Activated T-cell treated with anti-CD3 and anti-CD28 coated beads, Interleukin-2, amount 50 U/mL, for 24 hours (primary cell): ENCODE results near the gene RFC3.

Source experiments
- DNase-seq: peaks from one replicate; pipeline ENCODE4 v3.0.0-alpha.2; 2020
- H3K27ac Mint-ChIP-seq: 2 replicates; pipeline ENCODE4 v1.8.0; 2020; ENCODE audit warnings: mild to moderate bottlenecking, mixed read lengths
- H3K27me3 Mint-ChIP-seq: 2 replicates; pipeline ENCODE4 v1.8.0; 2020; ENCODE audit warnings: mixed read lengths
- H3K36me3 Mint-ChIP-seq: 2 replicates; pipeline ENCODE4 v1.8.0; 2020; ENCODE audit warnings: low read depth, mixed read lengths
- H3K4me1 Mint-ChIP-seq: 2 replicates; pipeline ENCODE4 v1.8.0; 2020; ENCODE audit warnings: low read depth, mixed read lengths
- H3K4me3 Mint-ChIP-seq: 2 replicates; pipeline ENCODE4 v1.8.0; 2020; ENCODE audit warnings: mild to moderate bottlenecking, moderate library complexity, mixed read lengths
- H3K9me3 Mint-ChIP-seq: 2 replicates; pipeline ENCODE4 v1.8.0; 2020; ENCODE audit warnings: mixed read lengths

The RFC3 gene

DNA sequence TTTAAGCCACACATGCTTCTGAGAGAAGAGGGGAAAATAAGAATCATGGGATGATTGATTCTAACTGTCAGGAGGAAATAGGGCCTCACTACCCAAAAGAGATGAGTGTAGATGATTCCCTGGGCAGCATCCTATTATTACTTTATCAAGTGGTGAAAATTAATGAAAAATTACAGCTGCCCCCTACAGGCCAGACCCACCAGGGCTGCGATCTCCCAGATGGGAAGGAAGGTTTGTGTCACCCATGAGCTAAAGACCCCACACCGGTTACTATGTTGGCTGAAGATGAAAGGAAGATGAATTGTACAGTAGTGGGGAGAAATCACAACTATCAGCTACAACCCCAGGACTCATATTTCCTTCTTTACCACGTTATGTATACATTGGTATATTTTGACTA, 49.5 kb downstream of the RFC3 start:
- no peaks in the 10 kb centered on the region for H3K4me1 Mint-ChIP-seq
- H3K36me3 Mint-ChIP-seq = peaks cover 4% of the 10 kb centered on the region
- no peak overlapping the region for H3K27ac Mint-ChIP-seq
- H3K9me3 Mint-ChIP-seq = no peaks in the 10 kb centered on the region
- no peaks in the 10 kb centered on the region for H3K27me3 Mint-ChIP-seq
- no peak for DNase-seq
- H3K4me3 Mint-ChIP-seq = no peak overlapping the region

DNA sequence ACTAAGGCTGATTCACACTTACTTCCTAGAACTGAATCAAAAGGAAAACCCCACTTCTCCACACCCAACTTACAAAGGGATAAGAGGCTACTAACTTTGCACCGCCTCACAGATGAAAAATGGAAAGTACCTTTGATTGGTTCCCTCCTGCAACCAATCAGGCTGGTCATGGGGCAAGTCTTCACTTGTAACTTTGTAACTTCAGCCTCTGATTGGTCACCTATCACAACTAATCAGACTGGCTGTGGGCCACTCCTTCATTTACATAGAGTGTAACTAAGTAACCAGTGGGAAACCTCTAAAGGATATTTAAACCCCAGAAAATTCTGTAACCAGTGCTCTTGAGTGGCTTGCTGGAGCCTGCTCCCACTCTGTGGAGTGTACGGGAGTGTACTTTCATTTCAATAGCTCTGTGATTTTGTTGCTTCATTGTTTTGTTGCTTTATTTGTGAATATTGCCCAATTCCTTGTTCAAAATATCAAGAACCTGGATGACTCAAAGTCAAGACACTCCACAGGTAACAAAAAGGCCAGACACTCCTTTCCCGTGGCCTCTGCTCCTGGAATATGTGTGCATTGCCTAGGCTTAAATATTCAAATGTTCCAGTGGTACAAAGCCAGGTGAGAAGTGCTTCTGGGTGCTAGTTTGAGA, 50.5 kb downstream of the RFC3 start:
- no peak for DNase-seq
- Mint-ChIP-seq H3K27ac (no peak overlapping the region), H3K4me3 (no peak overlapping the region), H3K4me1 (no peaks in the 10 kb centered on the region), H3K36me3 (peaks cover 4% of the 10 kb centered on the region), H3K27me3 (no peaks in the 10 kb centered on the region), H3K9me3 (no peaks in the 10 kb centered on the region)

DNA sequence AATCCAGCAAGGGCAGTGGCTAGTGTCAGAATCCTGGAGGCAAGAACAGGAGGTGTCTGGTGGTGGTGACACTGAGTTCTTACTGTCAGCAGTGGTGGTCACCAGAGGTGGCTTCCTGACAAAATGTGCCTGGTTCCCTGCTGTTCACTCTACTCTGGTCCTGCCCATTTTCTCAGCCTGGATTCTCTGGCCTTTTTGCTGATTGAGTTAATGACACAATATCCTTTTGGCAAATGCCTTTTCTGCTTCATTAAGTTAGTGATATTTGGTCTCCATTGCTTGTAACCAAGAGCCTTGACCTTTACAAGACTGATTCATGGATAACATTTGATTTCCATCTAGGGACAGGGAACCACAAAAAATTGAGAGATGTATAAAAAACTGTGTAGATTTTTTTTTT, 51.1 kb downstream of the RFC3 start:
- H3K27ac Mint-ChIP-seq = no peak overlapping the region
- no peaks in the 10 kb centered on the region for H3K27me3 Mint-ChIP-seq
- peaks cover 4% of the 10 kb centered on the region for H3K36me3 Mint-ChIP-seq
- H3K9me3 Mint-ChIP-seq = no peaks in the 10 kb centered on the region
- no peak overlapping the region for H3K4me3 Mint-ChIP-seq
- no peak for DNase-seq
- H3K4me1 Mint-ChIP-seq = no peaks in the 10 kb centered on the region

DNA sequence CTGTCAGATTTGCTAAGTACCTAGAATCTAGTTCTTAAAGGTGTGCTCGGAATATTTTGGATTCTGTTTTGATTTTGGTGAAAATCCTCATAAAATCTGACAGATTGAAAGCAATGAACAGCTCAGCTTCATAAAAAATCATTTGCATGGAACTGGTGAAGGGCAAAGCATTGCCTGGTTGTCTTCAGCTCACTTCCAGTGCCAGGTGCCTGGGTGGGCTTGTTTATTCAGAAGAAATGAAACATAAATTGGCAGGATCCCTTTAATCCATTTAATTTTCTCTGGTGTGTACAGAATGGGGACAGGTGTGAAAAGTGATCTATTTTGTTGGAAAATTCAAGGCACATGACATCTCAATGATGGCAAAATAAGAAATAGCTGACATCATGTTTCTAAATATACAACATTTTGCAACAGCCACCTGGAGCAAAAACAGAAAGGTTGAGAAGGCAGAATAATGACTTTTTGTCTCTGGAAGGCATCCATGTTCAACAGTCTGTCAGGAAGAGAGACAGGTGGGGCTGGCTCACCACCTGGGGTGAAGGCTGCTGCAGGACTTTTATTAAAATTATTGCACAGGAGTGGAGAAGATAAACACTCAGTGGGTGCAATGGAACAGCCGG, 52.2 kb downstream of the RFC3 start:
- no peaks in the 10 kb centered on the region for H3K9me3 Mint-ChIP-seq
- H3K4me3 Mint-ChIP-seq = no peak overlapping the region
- H3K27ac Mint-ChIP-seq = no peak overlapping the region
- no peak for DNase-seq
- H3K27me3 Mint-ChIP-seq = no peaks in the 10 kb centered on the region
- no peaks in the 10 kb centered on the region for H3K4me1 Mint-ChIP-seq
- H3K36me3 Mint-ChIP-seq = peaks cover 4% of the 10 kb centered on the region

DNA sequence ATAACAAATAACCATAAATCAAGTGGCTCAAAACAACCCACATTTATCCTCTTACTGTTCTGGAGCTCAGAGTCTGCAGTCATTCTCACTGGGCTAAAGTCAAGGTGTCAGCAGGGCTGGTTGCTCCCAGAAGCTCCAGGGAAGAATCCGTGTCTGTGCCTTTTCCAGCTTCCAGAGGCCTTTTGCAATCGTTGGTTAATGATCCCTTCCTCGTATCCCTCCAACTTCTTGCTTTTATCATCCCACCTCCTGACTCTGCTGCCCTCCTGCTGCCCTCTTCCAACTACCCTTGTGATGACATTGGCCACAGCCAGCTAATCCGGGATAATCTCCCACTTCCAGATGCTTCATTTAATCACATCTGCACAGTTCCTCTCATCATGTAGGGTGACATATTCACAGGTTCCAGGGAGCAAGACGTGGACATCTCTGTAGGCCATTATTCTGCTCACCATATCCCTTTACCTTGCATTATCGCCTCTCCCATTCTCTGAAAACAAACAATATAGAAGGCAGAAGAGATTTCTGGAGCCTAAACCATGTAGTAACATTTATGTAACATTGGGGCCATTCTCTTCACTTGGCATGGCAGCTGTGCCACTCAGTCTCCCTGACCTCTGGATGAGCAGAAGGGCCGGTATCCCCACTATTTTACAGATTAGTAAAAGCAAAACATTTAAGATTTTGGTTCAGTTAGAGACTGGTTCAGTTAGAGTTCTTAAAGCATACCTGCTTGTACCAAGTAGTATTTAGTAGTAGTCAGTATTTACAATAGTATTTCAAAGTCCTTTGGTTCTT, 53.5 kb downstream of the RFC3 start:
- no peaks in the 10 kb centered on the region for H3K9me3 Mint-ChIP-seq

DNA sequence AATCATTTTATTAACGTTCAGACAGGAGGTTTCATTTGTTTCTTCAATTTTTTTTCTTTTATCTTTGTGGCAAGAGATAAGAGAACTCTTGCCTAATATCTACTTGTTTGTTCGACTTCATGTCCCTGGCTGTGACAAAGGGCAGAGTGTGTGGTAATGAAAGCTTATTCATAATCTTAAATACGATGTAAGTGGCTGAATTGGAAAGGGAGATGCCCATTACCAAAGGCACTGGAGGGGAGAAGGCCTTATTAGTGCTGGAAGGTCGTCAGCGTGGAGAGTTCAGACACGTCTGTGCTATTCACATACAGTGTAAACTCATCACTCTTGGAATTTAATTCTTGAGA, 54.0 kb downstream of the RFC3 start:
- H3K9me3 Mint-ChIP-seq = no peaks in the 10 kb centered on the region

More for the DNA sequence above, 53.5 kb downstream of the RFC3 start:
- no peaks in the 10 kb centered on the region for H3K4me1 Mint-ChIP-seq
- H3K36me3 Mint-ChIP-seq = peaks cover 4% of the 10 kb centered on the region
- H3K4me3 Mint-ChIP-seq = no peak overlapping the region
- no peak for DNase-seq
- no peaks in the 10 kb centered on the region for H3K27me3 Mint-ChIP-seq
- H3K27ac Mint-ChIP-seq = no peak overlapping the region

DNA sequence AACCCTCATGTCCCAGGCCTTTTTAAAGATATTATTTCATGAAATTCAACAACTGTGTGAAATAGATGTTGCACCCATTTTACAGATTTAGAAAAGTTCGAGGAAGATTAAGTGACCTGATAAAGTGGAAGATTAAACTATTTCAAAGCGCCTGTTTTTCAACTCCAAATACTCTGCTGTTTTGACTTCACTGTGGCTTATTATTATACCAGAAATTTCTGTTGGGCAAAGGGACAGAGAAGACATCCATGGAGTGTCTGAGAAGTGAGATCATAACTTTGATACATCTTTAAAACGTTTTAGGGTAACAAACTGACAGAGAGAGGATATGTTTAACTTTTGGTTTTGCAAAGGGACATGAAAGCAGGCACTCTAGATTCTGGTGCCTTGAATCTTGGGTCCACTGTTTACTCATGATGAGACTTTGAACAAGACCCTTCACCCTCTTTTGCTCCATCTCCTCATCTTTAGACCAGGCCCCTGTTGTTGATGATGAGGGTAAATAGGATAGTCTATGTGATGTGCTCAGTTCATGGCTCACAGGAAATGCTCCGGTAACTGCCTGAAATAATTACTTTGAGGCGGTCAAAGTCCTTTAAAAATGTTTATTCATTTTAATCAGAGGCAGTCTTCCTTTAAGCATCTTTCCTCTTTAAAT, 55.4 kb downstream of the RFC3 start:
- H3K27me3 Mint-ChIP-seq = no peaks in the 10 kb centered on the region
- H3K36me3 Mint-ChIP-seq = no peaks in the 10 kb centered on the region
- H3K4me3 Mint-ChIP-seq = no peak overlapping the region
- no peaks in the 10 kb centered on the region for H3K4me1 Mint-ChIP-seq
- no peak overlapping the region for H3K27ac Mint-ChIP-seq
- no peak for DNase-seq
- no peaks in the 10 kb centered on the region for H3K9me3 Mint-ChIP-seq

More for the DNA sequence above, 54.0 kb downstream of the RFC3 start:
- Mint-ChIP-seq H3K27me3 (no peaks in the 10 kb centered on the region), H3K4me1 (no peaks in the 10 kb centered on the region), H3K4me3 (no peak overlapping the region), H3K36me3 (peaks cover 4% of the 10 kb centered on the region), H3K27ac (no peak overlapping the region)
- DNase-seq = no peak

DNA sequence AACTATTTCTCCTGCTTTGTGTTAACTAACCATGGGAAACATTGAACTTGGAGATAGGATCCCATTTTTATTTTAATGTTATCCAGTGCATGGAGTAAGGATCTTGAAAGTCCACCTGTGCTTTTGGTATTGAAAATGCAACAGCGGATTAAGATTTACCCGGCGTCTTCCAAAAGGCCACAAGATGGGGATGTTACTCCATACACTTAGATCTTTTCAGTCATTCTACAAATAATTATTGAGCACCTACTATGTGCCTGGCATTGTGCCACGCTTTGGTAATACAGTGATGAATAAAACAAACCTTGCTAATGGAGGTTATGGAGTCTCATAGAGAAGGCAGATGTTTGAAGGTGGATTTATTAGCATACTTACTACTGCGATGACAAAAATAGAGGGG, 56.9 kb downstream of the RFC3 start:
- Mint-ChIP-seq H3K27me3 (no peaks in the 10 kb centered on the region), H3K4me1 (no peaks in the 10 kb centered on the region), H3K4me3 (no peak overlapping the region), H3K9me3 (no peaks in the 10 kb centered on the region), H3K27ac (no peak overlapping the region), H3K36me3 (no peaks in the 10 kb centered on the region)
- DNase-seq = no peak

DNA sequence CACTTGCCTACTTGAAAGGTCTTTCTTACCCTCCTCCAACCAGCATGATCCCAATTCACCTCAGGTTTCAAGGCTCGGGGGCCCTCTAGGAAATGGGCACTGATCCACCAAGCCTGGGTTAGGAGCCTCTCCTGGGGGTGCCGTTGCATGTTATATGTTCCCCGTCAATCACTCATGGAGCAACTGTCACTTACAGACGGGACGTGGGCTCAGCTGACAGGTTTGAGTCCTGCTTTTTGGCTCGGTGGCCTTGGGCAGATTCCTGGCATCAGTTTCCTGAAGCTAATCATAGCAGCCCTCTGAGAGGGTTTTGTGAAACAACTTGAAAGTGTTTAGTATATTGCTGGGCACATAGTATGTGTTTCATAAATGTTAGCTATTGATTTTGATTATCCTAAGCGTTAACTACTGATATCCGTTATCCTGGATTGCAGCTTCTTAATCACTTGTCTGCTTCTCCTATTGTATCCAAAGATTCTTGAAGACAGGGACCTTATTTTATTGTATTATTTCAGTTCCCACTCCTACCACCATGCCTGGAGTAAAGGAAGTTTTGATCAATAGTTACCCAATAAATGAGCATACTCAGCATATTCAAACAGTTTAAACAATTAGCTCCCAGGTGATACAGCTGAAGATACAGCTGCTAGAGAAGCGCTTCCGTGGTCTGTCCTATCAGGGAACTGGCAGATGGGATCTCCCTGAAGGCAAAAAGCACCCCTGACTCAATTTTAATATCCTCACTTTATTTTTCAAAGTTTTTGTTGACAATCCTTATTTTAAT, 57.9 kb downstream of the RFC3 start:
- no peaks in the 10 kb centered on the region for H3K9me3 Mint-ChIP-seq
- no peaks in the 10 kb centered on the region for H3K4me1 Mint-ChIP-seq
- no peaks in the 10 kb centered on the region for H3K27me3 Mint-ChIP-seq
- no peak overlapping the region for H3K27ac Mint-ChIP-seq
- no peaks in the 10 kb centered on the region for H3K36me3 Mint-ChIP-seq
- no peak for DNase-seq
- no peak overlapping the region for H3K4me3 Mint-ChIP-seq

DNA sequence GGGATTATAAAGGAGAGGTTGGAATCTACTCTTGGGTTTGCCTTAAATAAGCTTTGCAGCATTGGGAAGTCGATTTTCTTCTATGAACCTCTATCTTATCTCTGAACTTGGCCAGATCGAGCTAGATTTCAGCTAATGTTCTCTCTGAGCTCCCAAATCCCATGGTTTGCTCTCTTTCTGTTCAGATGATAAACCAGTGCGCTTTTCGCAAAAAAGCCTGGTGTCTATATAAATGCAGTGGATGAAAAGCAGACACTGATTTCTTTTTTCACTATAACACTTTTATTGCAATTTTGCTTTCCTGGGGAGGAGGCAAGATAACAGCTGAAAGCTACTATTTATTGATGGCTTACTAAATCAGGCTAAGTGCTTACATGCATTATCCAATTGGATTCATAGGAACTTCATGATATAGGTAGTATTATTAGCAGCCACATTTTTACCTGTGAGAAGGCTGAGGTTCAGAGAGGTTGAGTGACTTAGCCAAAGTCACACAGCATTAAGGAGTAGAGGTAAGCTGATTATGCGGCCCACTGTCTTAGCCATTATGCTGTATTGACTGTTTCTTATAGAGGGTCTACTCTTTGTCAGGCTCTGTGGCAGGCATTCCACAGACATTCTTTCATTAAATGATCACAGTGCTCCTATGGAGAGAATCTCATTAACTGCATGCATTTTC, 58.9 kb downstream of the RFC3 start:
- Mint-ChIP-seq H3K9me3 (no peaks in the 10 kb centered on the region), H3K4me3 (no peak overlapping the region), H3K27me3 (no peaks in the 10 kb centered on the region), H3K4me1 (no peaks in the 10 kb centered on the region), H3K27ac (no peak overlapping the region), H3K36me3 (no peaks in the 10 kb centered on the region)
- DNase-seq = no peak

DNA sequence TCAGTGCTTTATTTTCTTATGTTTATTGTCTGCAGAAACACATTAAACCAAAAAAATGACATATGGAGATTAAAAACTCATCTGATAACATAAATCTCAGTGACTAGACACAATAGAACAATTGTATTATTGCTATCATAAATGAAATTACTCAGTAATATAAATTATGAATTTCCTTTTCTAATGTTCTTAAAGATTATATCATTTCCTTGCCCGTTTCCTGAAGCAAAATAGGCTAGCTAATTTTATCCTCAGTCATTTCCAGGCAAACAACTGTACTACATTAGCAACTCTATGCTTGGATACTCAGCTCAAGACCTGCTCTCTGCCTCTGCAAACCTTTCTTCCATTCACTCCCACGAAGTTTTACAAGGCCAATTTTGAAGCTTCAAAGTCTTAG, 61.2 kb downstream of the RFC3 start:
- H3K27me3 Mint-ChIP-seq = no peaks in the 10 kb centered on the region
- no peak overlapping the region for H3K4me3 Mint-ChIP-seq
- no peak overlapping the region for H3K27ac Mint-ChIP-seq
- no peak for DNase-seq
- H3K36me3 Mint-ChIP-seq = peaks cover 9% of the 10 kb centered on the region
- no peaks in the 10 kb centered on the region for H3K4me1 Mint-ChIP-seq
- H3K9me3 Mint-ChIP-seq = no peaks in the 10 kb centered on the region

DNA sequence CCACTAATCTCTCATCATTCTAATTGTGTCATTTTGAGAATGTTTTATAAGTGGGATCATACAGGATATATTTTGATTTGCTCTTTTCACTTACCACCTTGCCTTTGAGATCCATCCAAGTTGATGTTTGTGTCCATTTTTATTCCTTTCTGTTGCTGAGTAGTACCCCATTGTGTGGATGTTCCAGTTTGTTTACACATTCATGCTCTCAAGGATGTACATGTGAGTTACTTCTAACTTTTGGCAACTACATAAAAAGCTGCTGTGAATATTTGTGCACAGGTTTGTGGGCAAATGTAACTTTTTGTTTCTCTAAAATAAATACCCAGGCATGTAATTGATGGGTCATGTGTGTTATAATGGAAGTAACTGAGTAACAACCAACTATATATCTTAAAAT, 64.9 kb downstream of the RFC3 start:
- Mint-ChIP-seq H3K4me1 (no peaks in the 10 kb centered on the region), H3K4me3 (no peak overlapping the region), H3K27me3 (no peaks in the 10 kb centered on the region), H3K9me3 (no peaks in the 10 kb centered on the region), H3K27ac (no peak overlapping the region), H3K36me3 (peaks cover 15% of the 10 kb centered on the region)
- DNase-seq = no peak

DNA sequence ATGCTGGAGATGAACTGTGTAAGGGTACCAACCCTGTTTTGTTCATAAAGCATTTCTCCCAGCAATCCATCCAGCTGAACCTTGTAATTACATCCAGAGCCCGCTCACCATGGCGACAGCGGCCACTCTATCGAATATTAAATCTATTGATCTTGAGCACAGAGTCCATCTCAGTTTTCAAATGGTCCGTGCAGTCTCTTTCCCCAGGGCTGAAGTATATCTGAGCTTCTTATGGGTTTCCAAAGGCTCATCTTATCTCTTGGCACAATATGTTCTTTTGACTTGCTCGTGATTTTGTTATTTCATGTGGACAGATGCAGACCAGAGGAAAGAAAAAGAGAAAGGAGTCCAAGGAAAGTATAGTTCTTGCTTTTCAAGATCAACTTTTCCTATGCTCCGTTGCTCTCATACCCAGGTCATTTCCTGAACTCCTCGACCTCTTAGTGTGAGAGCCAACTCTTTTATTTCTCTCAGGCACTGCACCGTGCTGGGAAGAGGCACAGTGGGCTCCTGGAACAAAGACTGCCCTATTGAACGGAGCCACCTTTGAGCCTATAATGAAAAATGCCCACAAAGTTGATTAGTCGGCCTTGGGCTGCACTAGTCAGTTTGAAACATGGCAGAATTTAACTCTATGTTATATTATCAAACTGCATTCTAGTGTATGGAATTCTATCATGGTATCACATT, 66.7 kb downstream of the RFC3 start:
- Mint-ChIP-seq H3K4me1 (no peaks in the 10 kb centered on the region), H3K36me3 (peaks cover 18% of the 10 kb centered on the region), H3K27ac (no peak overlapping the region), H3K27me3 (no peaks in the 10 kb centered on the region), H3K9me3 (no peaks in the 10 kb centered on the region), H3K4me3 (no peak overlapping the region)
- DNase-seq = no peak
